K562 (cell line): Measurements from ENCODE around the gene UBE2C. TPM values are rescaled to one million over a fixed set of nuclear protein-coding genes. Genes with fewer than 3 reads are reported as not detected.

Experiments used
- ARID1B ChIP-seq: fragments of 450-650 bp; IDR thresholded peaks from 2 replicates; pipeline ENCODE4 v1.6.1; 2016; ENCODE audit warnings: antibody characterized with exemption, mild to moderate bottlenecking, inconsistent platforms
- CBFA2T2 ChIP-seq: fragments of 450-650 bp; conservative IDR thresholded peaks from 2 replicates; pipeline ENCODE4 v1.6.1; 2017; ENCODE audit warnings: mild to moderate bottlenecking
- CBFA2T3 ChIP-seq: fragments of 450-650 bp; IDR thresholded peaks from 2 replicates; pipeline ENCODE4 v1.6.1; 2017
- CBX5 ChIP-seq: IDR thresholded peaks from 2 replicates; pipeline ENCODE4 v1.6.1; 2014; ENCODE audit warnings: low read depth, borderline replicate concordance
- CREB1 ChIP-seq, 2 experiments: sonication (generic) in 1 of 2; formaldehyde crosslinking in 1 of 2; IDR thresholded peaks; 2 replicates each; pipeline versions ENCODE4 v1.6.1 to v1.8.0; 2012 to 2022; ENCODE audit warnings: inconsistent platforms in 1 of 2, mild to moderate bottlenecking in 1 of 2, missing genetic modification reagents in 1 of 2, moderate library complexity in 1 of 2
- NR2C1 ChIP-seq, 2 experiments: fragments of 450-650 bp; IDR thresholded peaks; 2 replicates each; pipeline ENCODE4 v1.6.1; 2017; ENCODE audit warnings: mild to moderate bottlenecking in 2 of 2, antibody characterized with exemption in 1 of 2, inconsistent platforms in 1 of 2, missing compliant biosample characterization in 1 of 2, missing genetic modification characterization in 1 of 2
- PHTF2 ChIP-seq: fragments of 250-450 bp; sonication (Bioruptor Pico); IDR thresholded peaks from 2 replicates; pipeline ENCODE4 v1.5.0; 2021; ENCODE audit warnings: mild to moderate bottlenecking
- POLR2B ChIP-seq: fragments of 450-650 bp; IDR thresholded peaks from 2 replicates; pipeline ENCODE4 v1.6.1; 2018; ENCODE audit warnings: low read depth; ENCODE audit not compliant: partially characterized antibody
- RCOR1 ChIP-seq, 2 experiments: IDR thresholded peaks; 2 replicates each; pipeline ENCODE4 v1.6.1; 2012; ENCODE audit warnings: low read depth in 2 of 2, low read length in 2 of 2, borderline replicate concordance in 1 of 2, improper control_type of control experiment in 1 of 2
- SMARCE1 ChIP-seq: fragments of 450-650 bp; IDR thresholded peaks from 2 replicates; pipeline ENCODE4 v1.7.1; 2016; ENCODE audit warnings: mild to moderate bottlenecking
- TCF3 ChIP-seq: sonication (generic); formaldehyde crosslinking; IDR thresholded peaks from 2 replicates; pipeline ENCODE4 v1.4.0; 2020; ENCODE audit warnings: mild to moderate bottlenecking, missing genetic modification reagents
- TEAD4 ChIP-seq, 2 experiments: sonication (generic) in 1 of 2; formaldehyde crosslinking in 1 of 2; IDR thresholded peaks; 2 replicates each; pipeline versions ENCODE4 v1.6.1 to v1.8.0; 2012 to 2022; ENCODE audit warnings: borderline replicate concordance in 1 of 2, inconsistent platforms in 1 of 2, low read length in 1 of 2, mild to moderate bottlenecking in 1 of 2, missing genetic modification reagents in 1 of 2
- ZNF124 ChIP-seq: sonication (generic); formaldehyde crosslinking; IDR thresholded peaks from 2 replicates; pipeline ENCODE4 v1.8.1; 2022; ENCODE audit warnings: missing genetic modification reagents
- ZNF133 ChIP-seq: fragments of 250-450 bp; sonication (Bioruptor Pico); IDR thresholded peaks from 2 replicates; pipeline ENCODE4 v1.4.0; 2020; ENCODE audit warnings: mild to moderate bottlenecking
- ZNF408 ChIP-seq: fragments of 250-450 bp; sonication (Bioruptor Pico); IDR thresholded peaks from 2 replicates; pipeline ENCODE4 v1.4.0; 2020; ENCODE audit warnings: low read depth, mild to moderate bottlenecking, moderate library complexity
- ZNF583 ChIP-seq: fragments of 250-450 bp; sonication (Bioruptor Pico); IDR thresholded peaks from 2 replicates; pipeline ENCODE4 v1.4.0; 2020
- ZNF586 ChIP-seq: fragments of 450-650 bp; formaldehyde crosslinking; conservative IDR thresholded peaks from 2 replicates; pipeline ENCODE4 v1.4.0; 2020; ENCODE audit warnings: mild to moderate bottlenecking, moderate library complexity
- ZNF778 ChIP-seq: fragments of 450-650 bp; formaldehyde crosslinking; IDR thresholded peaks from 2 replicates; pipeline ENCODE4 v1.4.0; 2020; ENCODE audit warnings: mild to moderate bottlenecking, moderate library complexity
- ZNF830 ChIP-seq: fragments of 250-450 bp; sonication (Bioruptor Pico); IDR thresholded peaks from 2 replicates; pipeline ENCODE4 v1.5.0; 2021; ENCODE audit warnings: mild to moderate bottlenecking
- polyA plus RNA-seq, 8 experiments: library from polyadenylated mRNA; depleted of rRNA in 4 of 8; stranded (reverse) in 5 of 8; unstranded in 3 of 8; fragments of >200 nt; fragmentation: Nextera tagmentation in 2 of 8; fragmentation: Illumina TruSeq in 1 of 8; extraction: Ambion mirVana in 2 of 8; extraction: Trizol in 1 of 8; gene quantifications; 2 replicates each; pipeline versions ENCODE4 v1.2.1 to v1.2.3, GENCODE V29; 2011 to 2014; ENCODE audit warnings: inconsistent platforms in 1 of 8, missing spikeins in 1 of 8
- total RNA-seq, 7 experiments: library from RNA; depleted of rRNA in 6 of 7; stranded (reverse); fragments of >200 nt in 6 of 7; fragmentation: Illumina TruSeq in 2 of 7; extraction: Trizol in 2 of 7; gene quantifications; 2 replicates each; pipeline versions ENCODE4 v1.2.1 to v1.2.3, GENCODE V29; 2011 to 2021; ENCODE audit warnings: low replicate concordance in 1 of 7
- TF ChIP-seq, protein P1 (sequence below): sonication (generic); formaldehyde crosslinking; IDR thresholded peaks from 2 replicates; pipeline ENCODE4 v1.8.1; 2023; ENCODE audit warnings: mild to moderate bottlenecking, missing genetic modification reagents
- TF ChIP-seq, protein P2 (sequence below): fragments of 450-650 bp; formaldehyde crosslinking; IDR thresholded peaks from 2 replicates; pipeline ENCODE4 v1.4.0; 2022; ENCODE audit warnings: mild to moderate bottlenecking, moderate library complexity
- TF ChIP-seq, protein P3 (sequence below): fragments of 250-450 bp; sonication (Bioruptor Pico); IDR thresholded peaks from 2 replicates; pipeline ENCODE4 v1.5.0; 2020; ENCODE audit warnings: mild to moderate bottlenecking
- TF ChIP-seq, protein P4 (sequence below): sonication (generic); formaldehyde crosslinking; IDR thresholded peaks from 2 replicates; pipeline ENCODE4 v1.9.0; 2022; ENCODE audit warnings: mild to moderate bottlenecking, missing genetic modification reagents
- TF ChIP-seq, protein P5 (sequence below): sonication (generic); formaldehyde crosslinking; IDR thresholded peaks from 2 replicates; pipeline ENCODE4 v1.8.0; 2022; ENCODE audit warnings: mild to moderate bottlenecking, missing genetic modification reagents
- TF ChIP-seq, protein P6 (sequence below): fragments of 450-650 bp; IDR thresholded peaks from 2 replicates; pipeline ENCODE4 v1.6.1; 2016; ENCODE audit warnings: low read depth, mild to moderate bottlenecking, moderate library complexity

Gene UBE2C
- total and polyA plus RNA-seq, 9 of the 15 experiments (the other 6 are each of a cell fraction or from before 2014, with no cell fraction given) = 0.51 to 1.6 (median 0.69) TPM

DNA sequence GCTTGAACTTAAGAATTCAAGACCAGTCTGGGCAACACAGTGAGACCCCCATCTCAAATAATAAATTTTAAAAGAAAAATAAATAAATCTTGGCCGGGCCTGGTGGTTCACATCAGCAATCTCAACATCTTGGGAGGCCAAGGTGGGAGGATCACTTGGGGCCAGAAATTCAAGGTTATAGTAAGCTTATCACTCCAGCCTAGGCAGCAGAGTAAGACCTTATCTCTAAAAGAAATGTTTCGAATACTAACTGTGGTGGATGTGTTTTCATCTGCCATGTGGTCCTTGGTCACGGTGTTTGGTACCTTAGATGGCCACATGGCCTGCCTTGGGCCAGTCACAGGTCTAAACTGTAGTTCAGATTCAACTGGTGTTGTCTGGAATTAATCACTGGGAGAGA, 5.8 kb downstream of the UBE2C start (continued):
- no peak for TF ChIP-seq ZNF408 (CRISPR knock-in tag)
- TF ChIP-seq, protein P1, sequence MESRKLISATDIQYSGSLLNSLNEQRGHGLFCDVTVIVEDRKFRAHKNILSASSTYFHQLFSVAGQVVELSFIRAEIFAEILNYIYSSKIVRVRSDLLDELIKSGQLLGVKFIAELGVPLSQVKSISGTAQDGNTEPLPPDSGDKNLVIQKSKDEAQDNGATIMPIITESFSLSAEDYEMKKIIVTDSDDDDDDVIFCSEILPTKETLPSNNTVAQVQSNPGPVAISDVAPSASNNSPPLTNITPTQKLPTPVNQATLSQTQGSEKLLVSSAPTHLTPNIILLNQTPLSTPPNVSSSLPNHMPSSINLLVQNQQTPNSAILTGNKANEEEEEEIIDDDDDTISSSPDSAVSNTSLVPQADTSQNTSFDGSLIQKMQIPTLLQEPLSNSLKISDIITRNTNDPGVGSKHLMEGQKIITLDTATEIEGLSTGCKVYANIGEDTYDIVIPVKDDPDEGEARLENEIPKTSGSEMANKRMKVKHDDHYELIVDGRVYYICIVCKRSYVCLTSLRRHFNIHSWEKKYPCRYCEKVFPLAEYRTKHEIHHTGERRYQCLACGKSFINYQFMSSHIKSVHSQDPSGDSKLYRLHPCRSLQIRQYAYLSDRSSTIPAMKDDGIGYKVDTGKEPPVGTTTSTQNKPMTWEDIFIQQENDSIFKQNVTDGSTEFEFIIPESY (CRISPR knock-in tag) = no peak
- peak; percentile 74 for TF ChIP-seq CBFA2T3
- TF ChIP-seq ZNF124 (CRISPR knock-in tag) = no peak
- no peak for TF ChIP-seq ZNF778 (CRISPR knock-in tag)
- no peak for TF ChIP-seq POLR2B
- peak in 1 of 2 experiments; percentile 78; a peak in 2 of 4 replicates for TF ChIP-seq RCOR1 (IDR thresholded peaks at IDR 0.05; ENCODE audit: borderline replicate concordance in 1 of 2, low read depth in 2 of 2, low read length in 2 of 2)
- TF ChIP-seq, protein P2, sequence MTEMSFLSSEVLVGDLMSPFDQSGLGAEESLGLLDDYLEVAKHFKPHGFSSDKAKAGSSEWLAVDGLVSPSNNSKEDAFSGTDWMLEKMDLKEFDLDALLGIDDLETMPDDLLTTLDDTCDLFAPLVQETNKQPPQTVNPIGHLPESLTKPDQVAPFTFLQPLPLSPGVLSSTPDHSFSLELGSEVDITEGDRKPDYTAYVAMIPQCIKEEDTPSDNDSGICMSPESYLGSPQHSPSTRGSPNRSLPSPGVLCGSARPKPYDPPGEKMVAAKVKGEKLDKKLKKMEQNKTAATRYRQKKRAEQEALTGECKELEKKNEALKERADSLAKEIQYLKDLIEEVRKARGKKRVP (CRISPR knock-in tag) = no peak
- TF ChIP-seq TCF3 (CRISPR knock-in tag) = 0 out of 2 replicates have a peak, but pooled peaks have one; percentile 26
- TF ChIP-seq, protein P3, sequence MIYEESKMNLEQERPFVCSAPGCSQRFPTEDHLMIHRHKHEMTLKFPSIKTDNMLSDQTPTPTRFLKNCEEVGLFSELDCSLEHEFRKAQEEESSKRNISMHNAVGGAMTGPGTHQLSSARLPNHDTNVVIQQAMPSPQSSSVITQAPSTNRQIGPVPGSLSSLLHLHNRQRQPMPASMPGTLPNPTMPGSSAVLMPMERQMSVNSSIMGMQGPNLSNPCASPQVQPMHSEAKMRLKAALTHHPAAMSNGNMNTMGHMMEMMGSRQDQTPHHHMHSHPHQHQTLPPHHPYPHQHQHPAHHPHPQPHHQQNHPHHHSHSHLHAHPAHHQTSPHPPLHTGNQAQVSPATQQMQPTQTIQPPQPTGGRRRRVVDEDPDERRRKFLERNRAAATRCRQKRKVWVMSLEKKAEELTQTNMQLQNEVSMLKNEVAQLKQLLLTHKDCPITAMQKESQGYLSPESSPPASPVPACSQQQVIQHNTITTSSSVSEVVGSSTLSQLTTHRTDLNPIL (CRISPR knock-in tag) = no peak
- TF ChIP-seq PHTF2 = no peak
- no peak for TF ChIP-seq NR2C1 (IDR thresholded peaks at IDR 0.05)
- TF ChIP-seq NR2C1 (tag; IDR thresholded peaks at IDR 0.05) = no peak
- no peak for TF ChIP-seq SMARCE1
- TF ChIP-seq, protein P4, sequence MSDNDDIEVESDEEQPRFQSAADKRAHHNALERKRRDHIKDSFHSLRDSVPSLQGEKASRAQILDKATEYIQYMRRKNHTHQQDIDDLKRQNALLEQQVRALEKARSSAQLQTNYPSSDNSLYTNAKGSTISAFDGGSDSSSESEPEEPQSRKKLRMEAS (CRISPR knock-in tag) = peak; percentile 44; the same call in 1 of the 2 replicates
- no peak for TF ChIP-seq ZNF133 (CRISPR knock-in tag)
- TF ChIP-seq, protein P5, sequence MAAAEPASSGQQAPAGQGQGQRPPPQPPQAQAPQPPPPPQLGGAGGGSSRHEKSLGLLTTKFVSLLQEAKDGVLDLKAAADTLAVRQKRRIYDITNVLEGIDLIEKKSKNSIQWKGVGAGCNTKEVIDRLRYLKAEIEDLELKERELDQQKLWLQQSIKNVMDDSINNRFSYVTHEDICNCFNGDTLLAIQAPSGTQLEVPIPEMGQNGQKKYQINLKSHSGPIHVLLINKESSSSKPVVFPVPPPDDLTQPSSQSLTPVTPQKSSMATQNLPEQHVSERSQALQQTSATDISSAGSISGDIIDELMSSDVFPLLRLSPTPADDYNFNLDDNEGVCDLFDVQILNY (CRISPR knock-in tag) = no peak
- TF ChIP-seq ZNF583 = no peak
- TF ChIP-seq ARID1B = peak; percentile 34
- TF ChIP-seq ZNF586 (CRISPR knock-in tag) = no peak
- no peak for TF ChIP-seq ZNF830 (CRISPR knock-in tag)
- peak; percentile 61 for TF ChIP-seq TEAD4 (IDR thresholded peaks at IDR 0.05; ENCODE audit: low read length)
- TF ChIP-seq TEAD4 (CRISPR knock-in tag; IDR thresholded peaks at IDR 0.05; ENCODE audit: borderline replicate concordance) = no peak
- no peak for TF ChIP-seq CBX5
- TF ChIP-seq CREB1 (IDR thresholded peaks at IDR 0.05) = no peak
- TF ChIP-seq CREB1 (CRISPR knock-in tag; IDR thresholded peaks at IDR 0.05) = no peak
- peak; percentile 46 for TF ChIP-seq CBFA2T2
- TF ChIP-seq, protein P6, sequence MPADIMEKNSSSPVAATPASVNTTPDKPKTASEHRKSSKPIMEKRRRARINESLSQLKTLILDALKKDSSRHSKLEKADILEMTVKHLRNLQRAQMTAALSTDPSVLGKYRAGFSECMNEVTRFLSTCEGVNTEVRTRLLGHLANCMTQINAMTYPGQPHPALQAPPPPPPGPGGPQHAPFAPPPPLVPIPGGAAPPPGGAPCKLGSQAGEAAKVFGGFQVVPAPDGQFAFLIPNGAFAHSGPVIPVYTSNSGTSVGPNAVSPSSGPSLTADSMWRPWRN = no peak
